CD14-positive monocyte (primary cell): Measurements from ENCODE around the gene DLX5. TPM values are rescaled to one million over a fixed set of nuclear protein-coding genes. Genes with fewer than 3 reads are reported as not detected.

Experiments used
- DNase-seq, 3 donors: peaks; one replicate each; pipeline ENCODE4 v3.0.0-alpha.2; 2011 to 2022
- H2AFZ ChIP-seq: 2 replicates; pipeline ENCODE4 v1.6.0; 2012; ENCODE audit warnings: mild to moderate bottlenecking, low read depth, low read length, inconsistent platforms; ENCODE audit not compliant: insufficient read depth, poor library complexity, severe bottlenecking
- H3K27ac ChIP-seq, 2 donors: 1 replicate in 1 of 2; 2 replicates in 1 of 2; pipeline ENCODE4 v1.5.1; 2012 to 2013; ENCODE audit warnings: low read length in 2 of 2, control low read depth in 1 of 2, inconsistent platforms in 1 of 2, low read depth in 1 of 2, mild to moderate bottlenecking in 1 of 2
- H3K27me3 ChIP-seq, 2 donors: one replicate each; pipeline versions ENCODE4 v1.6.0 to v1.6.1; 2011 to 2013; ENCODE audit warnings: low read length in 2 of 2; ENCODE audit not compliant: control insufficient read depth in 2 of 2, insufficient read depth in 2 of 2
- H3K36me3 ChIP-seq, 2 donors: replicated peaks in 1 of 2; 1 replicate in 1 of 2; 2 replicates in 1 of 2; pipeline versions ENCODE4 v1.5.1 to v1.6.1; 2012 to 2013; ENCODE audit warnings: low read length in 2 of 2, control low read depth in 1 of 2, inconsistent platforms in 1 of 2, mild to moderate bottlenecking in 1 of 2; ENCODE audit not compliant: insufficient read depth in 2 of 2, control insufficient read depth in 1 of 2
- H3K4me1 ChIP-seq, 2 donors: 1 replicate in 1 of 2; 2 replicates in 1 of 2; pipeline versions ENCODE4 v1.5.1 to v1.6.1; 2012 to 2013; ENCODE audit warnings: low read length in 2 of 2, control low read depth in 1 of 2, inconsistent platforms in 1 of 2, mild to moderate bottlenecking in 1 of 2, moderate library complexity in 1 of 2; ENCODE audit not compliant: insufficient read depth in 2 of 2, control insufficient read depth in 1 of 2
- H3K4me2 ChIP-seq: replicated peaks from 2 replicates; pipeline ENCODE3; 2012; ENCODE audit warnings: low read length, moderate library complexity, mild to moderate bottlenecking; ENCODE audit not compliant: poor library complexity, severe bottlenecking; ENCODE audit errors: extremely low read depth
- H3K4me3 ChIP-seq, 3 experiments: fragments of 200-600 bp in 1 of 3; sonication (generic) in 1 of 3; replicated peaks in 1 of 3; 1 replicate in 2 of 3; 2 replicates in 1 of 3; pipeline ENCODE4 v1.5.1; 2011 to 2013; ENCODE audit warnings: low read length in 3 of 3, mild to moderate bottlenecking in 3 of 3, control low read depth in 2 of 3, low read depth in 2 of 3, inconsistent platforms in 1 of 3, moderate library complexity in 1 of 3
- H3K79me2 ChIP-seq: 2 replicates; pipeline ENCODE4 v1.6.0; 2012; ENCODE audit warnings: mild to moderate bottlenecking, control low read depth, inconsistent platforms, low read length, moderate library complexity; ENCODE audit not compliant: insufficient read depth
- H3K9ac ChIP-seq: 2 replicates; pipeline ENCODE4 v1.6.0; 2017; ENCODE audit warnings: low read length, mild to moderate bottlenecking; ENCODE audit not compliant: insufficient read depth, poor library complexity, severe bottlenecking
- H3K9me3 ChIP-seq, 2 donors: replicated peaks in 1 of 2; 1 replicate in 1 of 2; 2 replicates in 1 of 2; pipeline versions ENCODE4 v1.5.1 to v1.6.1; 2012 to 2013; ENCODE audit warnings: low read length in 2 of 2, control low read depth in 1 of 2; ENCODE audit not compliant: control insufficient read depth in 1 of 2, insufficient read depth in 1 of 2
- H4K20me1 ChIP-seq: 2 replicates; pipeline ENCODE4 v1.6.0; 2012; ENCODE audit warnings: mild to moderate bottlenecking, low read length, control low read depth, moderate library complexity; ENCODE audit not compliant: insufficient read depth
- H3K27ac Mint-ChIP-seq, 7 donors: one replicate each; pipeline ENCODE4 v1.8.0; 2020; ENCODE audit warnings: mild to moderate bottlenecking in 7 of 7, mixed read lengths in 7 of 7, moderate library complexity in 6 of 7, inconsistent platforms in 2 of 7
- H3K27me3 Mint-ChIP-seq, 3 donors: one replicate each; pipeline ENCODE4 v1.8.0; 2021 to 2022; ENCODE audit warnings: low read depth in 3 of 3, mild to moderate bottlenecking in 3 of 3, mixed read lengths in 3 of 3, moderate library complexity in 3 of 3, inconsistent platforms in 1 of 3
- H3K36me3 Mint-ChIP-seq, 2 donors: one replicate each; pipeline ENCODE4 v1.8.0; 2020; ENCODE audit warnings: mixed read lengths in 2 of 2, inconsistent platforms in 1 of 2, mild to moderate bottlenecking in 1 of 2
- H3K4me1 Mint-ChIP-seq: one replicate; pipeline ENCODE4 v1.8.0; 2020; ENCODE audit warnings: mild to moderate bottlenecking, mixed read lengths
- H3K4me3 Mint-ChIP-seq, 2 donors: one replicate each; pipeline ENCODE4 v1.8.0; 2020; ENCODE audit warnings: mild to moderate bottlenecking in 2 of 2, mixed read lengths in 2 of 2, moderate library complexity in 1 of 2
- H3K9me3 Mint-ChIP-seq, 7 donors: one replicate each; pipeline ENCODE4 v1.8.0; 2020 to 2022; ENCODE audit warnings: mixed read lengths in 7 of 7, mild to moderate bottlenecking in 6 of 7, moderate library complexity in 6 of 7, inconsistent platforms in 2 of 7
- CTCF ChIP-seq: fragments of 200-600 bp; IDR thresholded peaks from one replicate; pipeline ENCODE4 v1.8.0; 2022; ENCODE audit warnings: antibody characterized with exemption, mild to moderate bottlenecking
- WGBS: methylation state at CpG from one replicate; pipeline ENCODE4 v1.1.5; 2013; ENCODE audit warnings: missing lambda C conversion rate; ENCODE audit not compliant: insufficient coverage; 5-methylcytosine and 5-hydroxymethylcytosine counted together
- intact Hi-C, 2 donors: fragments of 100-400 bp; cut with micrococcal nuclease; formaldehyde crosslinking; loops; one replicate each; pipeline versions ENCODE4 v1.15.0 to v1.15.1; 2023
- polyA plus RNA-seq, 3 donors: library from polyadenylated mRNA; depleted of rRNA in 1 of 3; unstranded in 2 of 3; stranded (reverse) in 1 of 3; fragments of 300-500 nt in 2 of 3; fragments of >200 nt in 1 of 3; fragmentation: Illumina TruSeq in 2 of 3; gene quantifications; 1 replicate in 2 of 3; 2 replicates in 1 of 3; pipeline ENCODE4 v1.2.3, GENCODE V29; 2012 to 2021

DLX5 gene
- polyA plus RNA-seq, 3 donors, result not detected

DNA sequence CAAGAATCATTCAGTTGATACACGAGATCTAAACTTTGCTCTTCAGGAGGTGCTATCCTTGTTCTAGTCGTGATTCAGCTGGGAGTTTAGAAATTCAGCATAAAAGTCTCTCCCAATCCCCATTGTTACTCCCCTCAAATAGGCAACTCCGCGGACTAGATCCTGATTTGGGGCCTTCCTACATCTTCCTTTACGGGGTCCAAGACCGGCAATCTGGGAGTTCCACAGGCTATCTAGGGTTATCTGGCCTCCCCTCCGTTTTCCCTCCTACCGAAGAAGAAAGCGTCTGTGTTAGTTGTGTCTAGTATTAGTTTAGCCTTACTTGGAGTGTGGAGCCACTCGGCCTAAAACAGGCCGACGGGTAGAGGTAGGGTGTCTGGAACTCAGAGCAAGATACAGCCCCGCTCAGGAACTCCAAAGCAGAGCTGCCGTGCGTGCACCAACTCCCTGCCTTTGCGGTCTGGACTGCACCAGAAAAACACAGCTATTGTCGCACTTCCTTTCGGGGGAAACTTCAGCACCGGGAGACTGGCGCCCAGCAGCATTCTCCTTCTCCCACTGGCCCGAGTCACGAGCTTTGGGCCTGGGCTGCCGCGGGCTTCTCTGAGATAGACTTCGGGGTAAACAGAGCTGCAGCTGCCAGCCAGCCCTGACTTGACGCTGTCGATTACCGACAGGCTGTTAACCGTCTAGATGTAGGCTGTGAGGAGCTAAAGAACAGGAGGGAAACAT is 1.5 kb upstream of the DLX5 start:
- Mint-ChIP-seq H3K4me3 (peak overlapping the region; percentile 81 to 91), H3K27me3 (peaks cover 66 to 76% (median 66%) of the 10 kb centered on the region in 3 donors), H3K9me3 (peaks cover 0 to 34% (median 22%) of the 10 kb centered on the region in 7 donors), H3K4me1 (peaks cover 43% of the 10 kb centered on the region), H3K27ac (peak overlapping the region in 1 of 7 donors; percentile 13), H3K36me3 (peaks cover 7 to 8% of the 10 kb centered on the region in 2 donors)
- H3K4me2 ChIP-seq, result peak overlapping the region; percentile 81
- H3K4me3 ChIP-seq, result peak overlapping the region in 1 of 3 experiments; percentile 73
- no peaks in the 10 kb centered on the region for H3K36me3 ChIP-seq
- H3K79me2 ChIP-seq, result no peaks in the 10 kb centered on the region
- TF ChIP-seq CTCF, result no peak
- no peak for DNase-seq
- no peaks in the 10 kb centered on the region for H4K20me1 ChIP-seq
- WGBS, result under 1% methylated on average over 21 of the region's 29 CpGs
- peaks cover 2 to 41% of the 10 kb centered on the region in 2 donors for H3K9me3 ChIP-seq
- peaks cover 21 to 23% of the 10 kb centered on the region in 2 donors for H3K4me1 ChIP-seq
- H3K27me3 ChIP-seq, result peaks cover 60 to 84% of the 10 kb centered on the region in 2 donors
- no peak overlapping the region for H3K9ac ChIP-seq
- intact Hi-C loops, result loop anchor here (2.0 to 10.0 kb wide), 5 partner anchors 804 to 1109 kb away; no protein-coding TSS in a partner anchor
- no peak overlapping the region for H3K27ac ChIP-seq
- H2AFZ ChIP-seq, result peak overlapping the region; percentile 32

DNA sequence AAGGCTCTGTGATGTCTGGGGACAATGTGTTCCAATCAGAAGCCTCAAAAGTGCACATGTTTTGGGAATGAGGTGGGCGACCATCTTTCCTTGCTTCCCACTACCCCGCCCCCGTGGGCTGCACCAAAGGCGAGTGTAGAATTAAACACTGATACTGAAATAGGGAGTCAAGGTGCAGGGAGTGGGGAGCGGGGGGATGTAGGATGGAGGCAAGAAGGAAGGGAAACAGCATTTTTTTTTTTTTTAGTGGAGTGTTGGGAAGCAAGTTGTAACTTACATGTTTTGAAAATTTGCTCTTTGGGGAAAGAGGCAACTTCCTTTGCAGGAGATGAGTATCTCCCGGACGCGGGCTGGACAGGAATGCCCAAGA is 484 bp upstream of the DLX5 start:
- peaks cover 74 to 84% (median 75%) of the 10 kb centered on the region in 3 donors for H3K27me3 Mint-ChIP-seq
- H3K9ac ChIP-seq, result no peak overlapping the region
- no peaks in the 10 kb centered on the region for H3K36me3 ChIP-seq
- H3K4me1 ChIP-seq, result peaks cover 21 to 23% of the 10 kb centered on the region in 2 donors
- H2AFZ ChIP-seq, result no peak overlapping the region
- no peak for TF ChIP-seq CTCF
- peaks cover 0 to 38% (median 26%) of the 10 kb centered on the region in 7 donors for H3K9me3 Mint-ChIP-seq
- H3K27me3 ChIP-seq, result peaks cover 71 to 84% of the 10 kb centered on the region in 2 donors
- no peaks in the 10 kb centered on the region for H3K79me2 ChIP-seq
- no peaks in the 10 kb centered on the region for H4K20me1 ChIP-seq
- WGBS, result 6% methylated on average over 6 of the region's 8 CpGs
- intact Hi-C loops, result loop anchor here (5.0 to 10.0 kb wide), 4 partner anchors 803 to 1108 kb away; no protein-coding TSS in a partner anchor
- no peak overlapping the region for H3K4me2 ChIP-seq
- peak overlapping the region in 1 of 2 donors; percentile 79 for H3K4me3 Mint-ChIP-seq
- H3K9me3 ChIP-seq, result peaks cover 2 to 50% of the 10 kb centered on the region in 2 donors
- no peak for DNase-seq
- peaks cover 7 to 8% of the 10 kb centered on the region in 2 donors for H3K36me3 Mint-ChIP-seq
- no peak overlapping the region for H3K4me3 ChIP-seq
- peaks cover 47% of the 10 kb centered on the region for H3K4me1 Mint-ChIP-seq
- no peak overlapping the region for H3K27ac ChIP-seq
- H3K27ac Mint-ChIP-seq, result no peak overlapping the region
